Ectodermal cell (in vitro differentiated cells): ENCODE results near the gene MAPK10.
"Not testable (repeated sequence)": the region's sequence is repeated elsewhere in the genome, so short reads cannot be mapped to it uniquely, and the experiment has no call there.

Experiments used
- H3K27ac ChIP-seq: 2 replicates; pipeline ENCODE4 v1.7.0; 2013; ENCODE audit warnings: mild to moderate bottlenecking, low read depth, low read length; ENCODE audit not compliant: insufficient read depth, poor library complexity, severe bottlenecking
- H3K27me3 ChIP-seq: 2 replicates; pipeline ENCODE4 v1.7.0; 2013; ENCODE audit warnings: mild to moderate bottlenecking, low read length; ENCODE audit not compliant: insufficient read depth, control insufficient read depth, poor library complexity, severe bottlenecking
- H3K36me3 ChIP-seq: one replicate; pipeline ENCODE4 v1.7.0; 2013; ENCODE audit warnings: low read length; ENCODE audit not compliant: control insufficient read depth, insufficient read depth
- H3K4me1 ChIP-seq: one replicate; pipeline ENCODE4 v1.7.0; 2013; ENCODE audit warnings: low read length; ENCODE audit not compliant: control insufficient read depth, insufficient read depth
- H3K4me3 ChIP-seq: 2 replicates; pipeline ENCODE4 v1.7.0; 2013; ENCODE audit warnings: low read depth, low read length, control low read depth; ENCODE audit not compliant: insufficient read depth
- H3K9me3 ChIP-seq: 2 replicates; pipeline ENCODE4 v1.7.0; 2013; ENCODE audit warnings: mild to moderate bottlenecking, low read length, moderate library complexity; ENCODE audit not compliant: control insufficient read depth
- WGBS, 2 experiments: methylation state at CpG; one replicate each; pipeline ENCODE4 v1.1.7; 2013; ENCODE audit warnings: missing lambda C conversion rate in 2 of 2; 5-methylcytosine and 5-hydroxymethylcytosine counted together

The MAPK10 gene

GRCh38 chr4:86075796-86076195 is 284.1 kb downstream of the MAPK10 start:
- H3K4me1 ChIP-seq, H3K9me3 ChIP-seq, H3K36me3 ChIP-seq, H3K27ac ChIP-seq, H3K4me3 ChIP-seq, H3K27me3 ChIP-seq: not testable (repeated sequence)
- 85 to 89% methylated on average over 15 of the region's 15 CpGs for WGBS, 2 experiments

GRCh38 chr4:86060341-86060740 is 299.5 kb downstream of the MAPK10 start:
- Histone ChIP-seq H3K27me3 (no peaks in the 10 kb centered on the region), H3K4me1 (no peaks in the 10 kb centered on the region), H3K36me3 (peaks cover 11% of the 10 kb centered on the region), H3K9me3 (no peaks in the 10 kb centered on the region), H3K27ac (no peak overlapping the region), H3K4me3 (no peak overlapping the region)
- WGBS, 2 experiments, result 92 to 100% methylated on average over 1 of the region's 1 CpG

GRCh38 chr4:86058621-86059020 is 301.2 kb downstream of the MAPK10 start:
- no peaks in the 10 kb centered on the region for H3K27me3 ChIP-seq
- H3K9me3 ChIP-seq, result no peaks in the 10 kb centered on the region
- no peak overlapping the region for H3K4me3 ChIP-seq
- peaks cover 11% of the 10 kb centered on the region for H3K36me3 ChIP-seq
- H3K4me1 ChIP-seq, result no peaks in the 10 kb centered on the region
- no peak overlapping the region for H3K27ac ChIP-seq

GRCh38 chr4:86055898-86056297 is 304.0 kb downstream of the MAPK10 start:
- no peak overlapping the region for H3K4me3 ChIP-seq
- H3K36me3 ChIP-seq, result no peaks in the 10 kb centered on the region
- H3K27ac ChIP-seq, result no peak overlapping the region
- WGBS, 2 experiments, result no CpG with 5 or more reads among the region's 1 CpG
- H3K27me3 ChIP-seq, result no peaks in the 10 kb centered on the region
- H3K9me3 ChIP-seq, result no peaks in the 10 kb centered on the region
- no peaks in the 10 kb centered on the region for H3K4me1 ChIP-seq

- no peaks in the 10 kb centered on the region for H3K36me3 ChIP-seq
- WGBS, 2 experiments, result 93 to 94% methylated on average over 5 to 6 of the region's 6 CpGs
- no peaks in the 10 kb centered on the region for H3K9me3 ChIP-seq
- no peak overlapping the region for H3K4me3 ChIP-seq
- no peak overlapping the region for H3K27ac ChIP-seq
- H3K27me3 ChIP-seq, result no peaks in the 10 kb centered on the region
- no peaks in the 10 kb centered on the region for H3K4me1 ChIP-seq
Measured at GRCh38 chr4:86054286-86055032, 305.4 kb downstream of the MAPK10 start.

- H3K9me3 ChIP-seq, result no peaks in the 10 kb centered on the region
- no peak overlapping the region for H3K27ac ChIP-seq
- H3K27me3 ChIP-seq, result no peaks in the 10 kb centered on the region
- 90% methylated on average over 1 of the region's 1 CpG; no CpG with 5 or more reads in 1 of the 2 experiments for WGBS, 2 experiments
- no peaks in the 10 kb centered on the region for H3K36me3 ChIP-seq
- H3K4me3 ChIP-seq, result no peak overlapping the region
- no peaks in the 10 kb centered on the region for H3K4me1 ChIP-seq
Measured at GRCh38 chr4:86050496-86050895, 309.4 kb downstream of the MAPK10 start.

- no peaks in the 10 kb centered on the region for H3K36me3 ChIP-seq
- WGBS, 2 experiments, result 89 to 96% methylated on average over 1 of the region's 1 CpG
- H3K4me1 ChIP-seq, result no peaks in the 10 kb centered on the region
- no peak overlapping the region for H3K4me3 ChIP-seq
- no peaks in the 10 kb centered on the region for H3K27me3 ChIP-seq
- no peaks in the 10 kb centered on the region for H3K9me3 ChIP-seq
- no peak overlapping the region for H3K27ac ChIP-seq
Measured at GRCh38 chr4:86048426-86048825, 311.4 kb downstream of the MAPK10 start.

- peaks cover 4% of the 10 kb centered on the region for H3K36me3 ChIP-seq
- H3K4me3 ChIP-seq, result no peak overlapping the region
- H3K4me1 ChIP-seq, result no peaks in the 10 kb centered on the region
- H3K27me3 ChIP-seq, result no peaks in the 10 kb centered on the region
- 79 to 86% methylated on average over 3 of the region's 3 CpGs for WGBS, 2 experiments
- H3K27ac ChIP-seq, result no peak overlapping the region
- no peaks in the 10 kb centered on the region for H3K9me3 ChIP-seq
Measured at GRCh38 chr4:86044593-86044985, 315.3 kb downstream of the MAPK10 start.

- WGBS, 2 experiments, result 58 to 66% methylated on average over 8 of the region's 8 CpGs
- Histone ChIP-seq H3K36me3 (peaks cover 9% of the 10 kb centered on the region), H3K27ac (no peak overlapping the region), H3K9me3 (no peaks in the 10 kb centered on the region), H3K27me3 (no peaks in the 10 kb centered on the region), H3K4me1 (no peaks in the 10 kb centered on the region), H3K4me3 (no peak overlapping the region)
Measured at GRCh38 chr4:86043755-86044592, 315.9 kb downstream of the MAPK10 start.

GRCh38 chr4:86038037-86038436 is 321.8 kb downstream of the MAPK10 start:
- 100% methylated on average over 1 of the region's 1 CpG; no CpG with 5 or more reads in 1 of the 2 experiments for WGBS, 2 experiments
- Histone ChIP-seq H3K36me3 (peaks cover 9% of the 10 kb centered on the region), H3K4me1 (peaks cover 4% of the 10 kb centered on the region), H3K27ac (no peak overlapping the region), H3K27me3 (no peaks in the 10 kb centered on the region), H3K4me3 (no peak overlapping the region), H3K9me3 (no peaks in the 10 kb centered on the region)
